H9 (cell line): ENCODE results near the gene MORN1. TPM values are rescaled to one million over a fixed set of nuclear protein-coding genes. Genes with fewer than 3 reads are reported as not detected.
A peak's percentile ranks its signal among the peaks of the same experiment; 100 is the strongest.

ENCODE experiments used
- DNase-seq: peaks from one replicate; pipeline ENCODE4 v3.0.0-alpha.2; 2017
- H2AFZ ChIP-seq: one replicate; pipeline ENCODE4 v1.6.1; 2013; ENCODE audit warnings: mild to moderate bottlenecking, low read length, control low read depth, moderate library complexity
- H2AK5ac ChIP-seq: 2 replicates; pipeline ENCODE4 v1.6.1; 2013; ENCODE audit warnings: low read length, control low read depth, mixed read lengths; ENCODE audit not compliant: insufficient read length
- H2BK120ac ChIP-seq: one replicate; pipeline ENCODE4 v1.6.1; 2013; ENCODE audit warnings: low read depth, mild to moderate bottlenecking, low read length, control low read depth, inconsistent platforms; ENCODE audit not compliant: poor library complexity, severe bottlenecking
- H2BK12ac ChIP-seq: 2 replicates; pipeline ENCODE4 v1.6.1; 2013; ENCODE audit warnings: low read length, control low read depth, mixed read lengths, low read depth; ENCODE audit not compliant: insufficient read length
- H2BK15ac ChIP-seq: 2 replicates; pipeline ENCODE4 v1.6.1; 2013; ENCODE audit warnings: low read depth, low read length, control low read depth
- H2BK20ac ChIP-seq: one replicate; pipeline ENCODE4 v1.6.1; 2013; ENCODE audit warnings: low read depth, mild to moderate bottlenecking, low read length, control low read depth, inconsistent platforms; ENCODE audit not compliant: poor library complexity, severe bottlenecking
- H2BK5ac ChIP-seq: 2 replicates; pipeline ENCODE4 v1.6.1; 2013; ENCODE audit warnings: low read length, control low read depth, mixed read lengths; ENCODE audit not compliant: insufficient read length
- H3K14ac ChIP-seq: 2 replicates; pipeline ENCODE4 v1.6.1; 2013; ENCODE audit warnings: low read length, control low read depth; ENCODE audit not compliant: insufficient read depth
- H3K18ac ChIP-seq: 2 replicates; pipeline ENCODE4 v1.6.1; 2013; ENCODE audit warnings: low read depth, mild to moderate bottlenecking, mixed read lengths, low read length, control low read depth; ENCODE audit not compliant: insufficient read length
- H3K23ac ChIP-seq: 2 replicates; pipeline ENCODE4 v1.6.1; 2013; ENCODE audit warnings: low read length, control low read depth, mixed read lengths, low read depth; ENCODE audit not compliant: insufficient read length
- H3K23me2 ChIP-seq: 2 replicates; pipeline ENCODE4 v1.6.1; 2013; ENCODE audit warnings: low read depth, mild to moderate bottlenecking, mixed read lengths, low read length, control low read depth; ENCODE audit not compliant: insufficient read length, poor library complexity, severe bottlenecking
- H3K27ac ChIP-seq: 2 replicates; pipeline ENCODE4 v1.5.1; 2013; ENCODE audit warnings: low read length, control low read depth, mixed read lengths, low read depth; ENCODE audit not compliant: insufficient read length
- H3K27me3 ChIP-seq: 2 replicates; pipeline ENCODE4 v1.6.1; 2013; ENCODE audit warnings: low read length, control low read depth, inconsistent platforms; ENCODE audit not compliant: insufficient read depth
- H3K4ac ChIP-seq: 2 replicates; pipeline ENCODE4 v1.6.1; 2013; ENCODE audit warnings: low read depth, mild to moderate bottlenecking, control low read depth, inconsistent platforms, low read length, moderate library complexity
- H3K4me1 ChIP-seq: 2 replicates; pipeline ENCODE4 v1.6.1; 2013; ENCODE audit warnings: low read length, control low read depth, inconsistent platforms; ENCODE audit not compliant: insufficient read depth
- H3K4me2 ChIP-seq: 2 replicates; pipeline ENCODE4 v1.6.1; 2013; ENCODE audit warnings: low read length, control low read depth, mixed read lengths; ENCODE audit not compliant: insufficient read length, insufficient read depth
- H3K56ac ChIP-seq: 2 replicates; pipeline ENCODE4 v1.6.1; 2013; ENCODE audit warnings: low read depth, mild to moderate bottlenecking, mixed read lengths, low read length, control low read depth; ENCODE audit not compliant: insufficient read length
- H3K79me1 ChIP-seq: 2 replicates; pipeline ENCODE4 v1.6.1; 2013; ENCODE audit warnings: low read depth, mild to moderate bottlenecking, moderate library complexity, low read length, control low read depth, inconsistent platforms; ENCODE audit not compliant: insufficient read depth, poor library complexity, severe bottlenecking
- H3K79me2 ChIP-seq: 2 replicates; pipeline ENCODE4 v1.6.1; 2013; ENCODE audit warnings: low read length, control low read depth, inconsistent platforms; ENCODE audit not compliant: insufficient read depth
- H3K9ac ChIP-seq: 2 replicates; pipeline ENCODE4 v1.6.1; 2013; ENCODE audit warnings: low read length, control low read depth, mixed read lengths; ENCODE audit not compliant: insufficient read length; ENCODE audit errors: extremely low read depth
- H3K9me3 ChIP-seq: one replicate; pipeline ENCODE4 v1.6.1; 2013; ENCODE audit warnings: low read depth, low read length, inconsistent platforms; ENCODE audit not compliant: control insufficient read depth
- H3T11ph ChIP-seq: one replicate; pipeline ENCODE4 v1.6.1; 2013; ENCODE audit warnings: mild to moderate bottlenecking, low read length, control low read depth, inconsistent platforms
- H4K20me1 ChIP-seq: one replicate; pipeline ENCODE4 v1.6.1; 2013; ENCODE audit not compliant: control insufficient read depth, insufficient read length, insufficient read depth
- H4K5ac ChIP-seq: 2 replicates; pipeline ENCODE4 v1.6.1; 2013; ENCODE audit warnings: low read depth, mild to moderate bottlenecking, mixed read lengths, low read length, control low read depth; ENCODE audit not compliant: insufficient read length
- H4K8ac ChIP-seq: replicated peaks from 2 replicates; pipeline ENCODE4 v1.6.1; 2013; ENCODE audit warnings: low read length, control low read depth, mixed read lengths, low read depth; ENCODE audit not compliant: insufficient read length
- H4K91ac ChIP-seq: 2 replicates; pipeline ENCODE4 v1.6.1; 2013; ENCODE audit warnings: low read depth, mild to moderate bottlenecking, moderate library complexity, mixed read lengths, low read length, control low read depth; ENCODE audit not compliant: insufficient read length
- H3K27ac Mint-ChIP-seq, 3 experiments: 2 replicates in 2 of 3; 3 replicates in 1 of 3; pipeline ENCODE4 v1.8.0; 2020 to 2021; ENCODE audit warnings: mixed read lengths in 3 of 3, mild to moderate bottlenecking in 1 of 3, moderate library complexity in 1 of 3
- H3K27me3 Mint-ChIP-seq: 2 replicates; pipeline ENCODE4 v1.8.0; 2021; ENCODE audit warnings: low read depth, mild to moderate bottlenecking, moderate library complexity, mixed read lengths
- H3K36me3 Mint-ChIP-seq, 3 experiments: 2 replicates in 2 of 3; 3 replicates in 1 of 3; pipeline ENCODE4 v1.8.0; 2020 to 2021; ENCODE audit warnings: low read depth in 3 of 3, mixed read lengths in 3 of 3; ENCODE audit not compliant: insufficient read depth in 1 of 3
- H3K4me1 Mint-ChIP-seq, 2 experiments: 2 replicates each; pipeline ENCODE4 v1.8.0; 2020; ENCODE audit warnings: mixed read lengths in 2 of 2
- H3K4me3 Mint-ChIP-seq, 2 experiments: 2 replicates in 1 of 2; 3 replicates in 1 of 2; pipeline ENCODE4 v1.8.0; 2020 to 2021; ENCODE audit warnings: mild to moderate bottlenecking in 2 of 2, mixed read lengths in 2 of 2, moderate library complexity in 1 of 2
- H3K9me3 Mint-ChIP-seq, 2 experiments: 2 replicates in 1 of 2; 3 replicates in 1 of 2; pipeline ENCODE4 v1.8.0; 2020; ENCODE audit warnings: mild to moderate bottlenecking in 2 of 2, mixed read lengths in 2 of 2, moderate library complexity in 1 of 2
- WGBS: extraction: QIAGEN DNeasy Blood & Tissue Kit; methylation state at CpG from one replicate; pipeline ENCODE4 v1.1.7; 2013; ENCODE audit warnings: missing lambda C conversion rate, low lambda C conversion rate, mixed read lengths; ENCODE audit not compliant: insufficient read length; ENCODE audit errors: extremely low coverage; 5-methylcytosine and 5-hydroxymethylcytosine counted together
- total RNA-seq: library from RNA; stranded (reverse); gene quantifications from 2 replicates; pipeline ENCODE4 v1.2.1, GENCODE V29; 2021
- TF ChIP-seq, protein P1 (sequence below): fragments of 200-600 bp; sonication (generic); conservative IDR thresholded peaks from 3 replicates; pipeline ENCODE4 v1.8.0; 2021; ENCODE audit warnings: antibody characterized with exemption, mild to moderate bottlenecking

MORN1 gene
- total RNA-seq, 1 experiment from 2014 or later = 12.7 TPM

DNA sequence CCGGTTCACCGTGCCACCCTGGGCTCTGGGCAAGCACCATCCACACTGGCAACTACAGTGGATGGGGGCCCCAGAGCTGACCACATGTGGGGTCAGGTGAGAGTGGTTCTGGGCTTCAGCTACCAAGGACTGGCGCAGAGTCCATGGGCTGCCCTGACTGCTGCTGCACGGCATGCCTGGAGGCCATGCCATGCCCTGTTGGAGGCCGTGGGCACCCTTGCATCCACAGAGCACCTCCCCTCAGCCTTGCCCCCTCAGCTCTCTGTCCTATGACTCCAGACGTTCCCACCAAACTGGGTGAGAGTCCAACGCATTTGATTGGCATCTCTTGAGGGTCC lies 15.5 kb downstream of the MORN1 start:
- no peak overlapping the region for H2BK20ac ChIP-seq
- H3K4me1 Mint-ChIP-seq = no peaks in the 10 kb centered on the region
- H3K9ac ChIP-seq = no peak overlapping the region
- no peak for DNase-seq
- H2BK12ac ChIP-seq = no peak overlapping the region
- H2BK5ac ChIP-seq = no peak overlapping the region
- H3K79me1 ChIP-seq = no peaks in the 10 kb centered on the region
- H4K91ac ChIP-seq = no peak overlapping the region
- no peak overlapping the region for H3K4me3 Mint-ChIP-seq
- no peak overlapping the region for H3K4ac ChIP-seq
- H4K8ac ChIP-seq = no peak overlapping the region
- H3K9me3 ChIP-seq = no peaks in the 10 kb centered on the region
- H4K20me1 ChIP-seq = no peaks in the 10 kb centered on the region
- H3K56ac ChIP-seq = no peak overlapping the region
- H3K27me3 Mint-ChIP-seq = no peaks in the 10 kb centered on the region; the same call in none of the 2 replicates
- no peaks in the 10 kb centered on the region; a peak in 1 of 5 replicates for H3K9me3 Mint-ChIP-seq
- H4K5ac ChIP-seq = no peak overlapping the region
- no peak overlapping the region for H3T11ph ChIP-seq
- no peak overlapping the region for H2BK15ac ChIP-seq
- TF ChIP-seq, protein P1, sequence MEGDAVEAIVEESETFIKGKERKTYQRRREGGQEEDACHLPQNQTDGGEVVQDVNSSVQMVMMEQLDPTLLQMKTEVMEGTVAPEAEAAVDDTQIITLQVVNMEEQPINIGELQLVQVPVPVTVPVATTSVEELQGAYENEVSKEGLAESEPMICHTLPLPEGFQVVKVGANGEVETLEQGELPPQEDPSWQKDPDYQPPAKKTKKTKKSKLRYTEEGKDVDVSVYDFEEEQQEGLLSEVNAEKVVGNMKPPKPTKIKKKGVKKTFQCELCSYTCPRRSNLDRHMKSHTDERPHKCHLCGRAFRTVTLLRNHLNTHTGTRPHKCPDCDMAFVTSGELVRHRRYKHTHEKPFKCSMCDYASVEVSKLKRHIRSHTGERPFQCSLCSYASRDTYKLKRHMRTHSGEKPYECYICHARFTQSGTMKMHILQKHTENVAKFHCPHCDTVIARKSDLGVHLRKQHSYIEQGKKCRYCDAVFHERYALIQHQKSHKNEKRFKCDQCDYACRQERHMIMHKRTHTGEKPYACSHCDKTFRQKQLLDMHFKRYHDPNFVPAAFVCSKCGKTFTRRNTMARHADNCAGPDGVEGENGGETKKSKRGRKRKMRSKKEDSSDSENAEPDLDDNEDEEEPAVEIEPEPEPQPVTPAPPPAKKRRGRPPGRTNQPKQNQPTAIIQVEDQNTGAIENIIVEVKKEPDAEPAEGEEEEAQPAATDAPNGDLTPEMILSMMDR = no peak
- H3K23ac ChIP-seq = no peak overlapping the region
- no peaks in the 10 kb centered on the region for H3K23me2 ChIP-seq
- H2AFZ ChIP-seq = no peak overlapping the region
- no peak overlapping the region for H3K27ac ChIP-seq
- peak overlapping the region; percentile 18; the same call in 1 of the 2 replicates for H3K14ac ChIP-seq
- no peak overlapping the region for H3K18ac ChIP-seq
- no peak overlapping the region for H3K27ac Mint-ChIP-seq
- no peaks in the 10 kb centered on the region for H3K79me2 ChIP-seq
- no peaks in the 10 kb centered on the region for H3K27me3 ChIP-seq
- H2AK5ac ChIP-seq = no peak overlapping the region
- WGBS = no CpG with 5 or more reads among the region's 7 CpGs
- no peak overlapping the region for H3K4me2 ChIP-seq
- no peak overlapping the region for H2BK120ac ChIP-seq
- peaks cover 0 to 6% (median 0%) of the 10 kb centered on the region in 3 experiments; a peak in 5 of 7 replicates for H3K36me3 Mint-ChIP-seq
- H3K4me1 ChIP-seq = no peaks in the 10 kb centered on the region
